Astrocyte (in vitro differentiated cells and primary cell): Measurements from ENCODE around the gene NBPF3. TPM values are rescaled to one million over a fixed set of nuclear protein-coding genes. Genes with fewer than 3 reads are reported as not detected.

Source experiments
- DNase-seq: peaks from one replicate; pipeline ENCODE4 v3.0.0-alpha.2; 2010; ENCODE audit warnings: low read depth
- FAIRE-seq: peaks from 2 replicates; lab custom pipeline; 2011; peaks lifted over from hg19 to GRCh38; lab: Jason Lieb, UNC
- H2AFZ ChIP-seq: 2 replicates; pipeline ENCODE4 v1.6.0; 2012; ENCODE audit warnings: low read depth, low read length, inconsistent platforms
- H3K27ac ChIP-seq: 2 replicates; pipeline ENCODE4 v1.5.1; 2011; ENCODE audit warnings: low read depth, low read length, inconsistent platforms
- H3K27me3 ChIP-seq: 2 replicates; pipeline ENCODE4 v1.6.0; 2011; ENCODE audit warnings: low read length, inconsistent platforms; ENCODE audit not compliant: insufficient read depth
- H3K36me3 ChIP-seq: 2 replicates; pipeline ENCODE4 v1.5.1; 2011; ENCODE audit warnings: low read length, inconsistent platforms; ENCODE audit not compliant: insufficient read depth
- H3K4me1 ChIP-seq: 2 replicates; pipeline ENCODE4 v1.5.1; 2011; ENCODE audit warnings: low read length, inconsistent platforms; ENCODE audit not compliant: insufficient read depth
- H3K4me2 ChIP-seq: 2 replicates; pipeline ENCODE4 v1.6.0; 2012; ENCODE audit warnings: low read length, inconsistent platforms
- H3K4me3 ChIP-seq: 2 replicates; pipeline ENCODE4 v1.5.1; 2011; ENCODE audit warnings: low read depth, mild to moderate bottlenecking, low read length, inconsistent platforms; ENCODE audit not compliant: insufficient read depth
- H3K79me2 ChIP-seq: 2 replicates; pipeline ENCODE4 v1.6.0; 2012; ENCODE audit warnings: mild to moderate bottlenecking, low read length, inconsistent platforms; ENCODE audit not compliant: insufficient read depth
- H3K9ac ChIP-seq: 2 replicates; pipeline ENCODE4 v1.6.0; 2012; ENCODE audit warnings: mild to moderate bottlenecking, low read length, inconsistent platforms
- H3K9me3 ChIP-seq: 2 replicates; pipeline ENCODE4 v1.5.1; 2012; ENCODE audit warnings: low read depth, mild to moderate bottlenecking, low read length, inconsistent platforms; ENCODE audit not compliant: insufficient read depth
- H4K20me1 ChIP-seq: 2 replicates; pipeline ENCODE4 v1.6.0; 2012; ENCODE audit warnings: low read length, inconsistent platforms; ENCODE audit not compliant: insufficient read depth
- H3K27ac Mint-ChIP-seq: one replicate; pipeline ENCODE4 v1.8.0; 2021; ENCODE audit warnings: mild to moderate bottlenecking, mixed read lengths; ENCODE audit not compliant: unreplicated experiment
- H3K27me3 Mint-ChIP-seq: one replicate; pipeline ENCODE4 v1.8.0; 2021; ENCODE audit warnings: low read depth, mixed read lengths; ENCODE audit not compliant: unreplicated experiment
- H3K36me3 Mint-ChIP-seq: one replicate; pipeline ENCODE4 v1.8.0; 2021; ENCODE audit warnings: low read depth, mixed read lengths; ENCODE audit not compliant: unreplicated experiment
- H3K4me1 Mint-ChIP-seq: one replicate; pipeline ENCODE4 v1.8.0; 2021; ENCODE audit warnings: low read depth, mixed read lengths; ENCODE audit not compliant: unreplicated experiment
- H3K4me3 Mint-ChIP-seq: one replicate; pipeline ENCODE4 v1.8.0; 2021; ENCODE audit warnings: mild to moderate bottlenecking, moderate library complexity, mixed read lengths; ENCODE audit not compliant: unreplicated experiment
- H3K9me3 Mint-ChIP-seq: one replicate; pipeline ENCODE4 v1.8.0; 2021; ENCODE audit warnings: mild to moderate bottlenecking, mixed read lengths; ENCODE audit not compliant: unreplicated experiment
- EZH2 ChIP-seq: IDR thresholded peaks from 2 replicates; pipeline ENCODE4 v1.6.1; 2012; ENCODE audit warnings: mild to moderate bottlenecking, low read length, inconsistent platforms; ENCODE audit not compliant: insufficient read depth
- total RNA-seq: library from RNA; stranded (reverse); gene quantifications from 2 replicates; pipeline ENCODE4 v1.2.1, GENCODE V29; 2021
- TF ChIP-seq, protein P1 (sequence below): IDR thresholded peaks from 2 replicates; pipeline ENCODE4 v1.5.1; 2011; ENCODE audit warnings: low read depth, mild to moderate bottlenecking, inconsistent platforms, low read length, moderate library complexity; ENCODE audit not compliant: insufficient read depth

The NBPF3 gene
- total RNA-seq, 1 donor from 2014 or later = 6.0 TPM

DNA sequence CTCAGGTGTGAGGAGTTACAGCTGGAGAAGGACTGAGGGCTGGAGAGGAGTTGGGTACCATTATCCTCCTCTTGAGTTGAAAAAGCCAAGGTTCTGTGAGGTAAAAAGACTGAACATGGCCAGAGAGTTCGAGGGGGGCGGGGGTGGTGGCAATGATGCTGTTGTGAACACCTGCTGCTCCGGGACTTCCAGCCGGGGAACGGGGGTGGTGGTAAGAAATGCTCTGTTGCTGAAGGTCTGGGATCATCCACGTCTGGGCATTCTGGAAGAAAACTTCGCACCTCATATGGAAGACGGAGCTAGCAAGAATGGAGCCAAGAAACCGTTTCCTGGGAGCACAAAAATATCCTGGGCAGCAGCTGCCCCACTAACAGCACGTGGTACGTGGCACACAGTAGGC is 49.2 kb downstream of the NBPF3 start:
- no peak overlapping the region for H3K4me3 ChIP-seq
- no peak overlapping the region for H2AFZ ChIP-seq
- H3K27me3 Mint-ChIP-seq = peaks cover 28% of the 10 kb centered on the region
- no peak for TF ChIP-seq EZH2
- TF ChIP-seq, protein P1, sequence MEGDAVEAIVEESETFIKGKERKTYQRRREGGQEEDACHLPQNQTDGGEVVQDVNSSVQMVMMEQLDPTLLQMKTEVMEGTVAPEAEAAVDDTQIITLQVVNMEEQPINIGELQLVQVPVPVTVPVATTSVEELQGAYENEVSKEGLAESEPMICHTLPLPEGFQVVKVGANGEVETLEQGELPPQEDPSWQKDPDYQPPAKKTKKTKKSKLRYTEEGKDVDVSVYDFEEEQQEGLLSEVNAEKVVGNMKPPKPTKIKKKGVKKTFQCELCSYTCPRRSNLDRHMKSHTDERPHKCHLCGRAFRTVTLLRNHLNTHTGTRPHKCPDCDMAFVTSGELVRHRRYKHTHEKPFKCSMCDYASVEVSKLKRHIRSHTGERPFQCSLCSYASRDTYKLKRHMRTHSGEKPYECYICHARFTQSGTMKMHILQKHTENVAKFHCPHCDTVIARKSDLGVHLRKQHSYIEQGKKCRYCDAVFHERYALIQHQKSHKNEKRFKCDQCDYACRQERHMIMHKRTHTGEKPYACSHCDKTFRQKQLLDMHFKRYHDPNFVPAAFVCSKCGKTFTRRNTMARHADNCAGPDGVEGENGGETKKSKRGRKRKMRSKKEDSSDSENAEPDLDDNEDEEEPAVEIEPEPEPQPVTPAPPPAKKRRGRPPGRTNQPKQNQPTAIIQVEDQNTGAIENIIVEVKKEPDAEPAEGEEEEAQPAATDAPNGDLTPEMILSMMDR = no peak
- no peaks in the 10 kb centered on the region for H3K36me3 ChIP-seq
- DNase-seq = no peak
- H3K36me3 Mint-ChIP-seq = peaks cover 1% of the 10 kb centered on the region
- no peaks in the 10 kb centered on the region for H3K9me3 ChIP-seq
- H3K4me2 ChIP-seq = no peak overlapping the region
- peaks cover 16% of the 10 kb centered on the region for H3K27me3 ChIP-seq
- H3K9me3 Mint-ChIP-seq = no peaks in the 10 kb centered on the region
- H3K79me2 ChIP-seq = no peaks in the 10 kb centered on the region
- FAIRE-seq = no peak
- no peak overlapping the region for H3K27ac ChIP-seq
- no peaks in the 10 kb centered on the region for H3K4me1 Mint-ChIP-seq
- H3K9ac ChIP-seq = no peak overlapping the region
- H3K4me3 Mint-ChIP-seq = no peak overlapping the region
- H4K20me1 ChIP-seq = no peaks in the 10 kb centered on the region
- H3K4me1 ChIP-seq = no peaks in the 10 kb centered on the region
- no peak overlapping the region for H3K27ac Mint-ChIP-seq

DNA sequence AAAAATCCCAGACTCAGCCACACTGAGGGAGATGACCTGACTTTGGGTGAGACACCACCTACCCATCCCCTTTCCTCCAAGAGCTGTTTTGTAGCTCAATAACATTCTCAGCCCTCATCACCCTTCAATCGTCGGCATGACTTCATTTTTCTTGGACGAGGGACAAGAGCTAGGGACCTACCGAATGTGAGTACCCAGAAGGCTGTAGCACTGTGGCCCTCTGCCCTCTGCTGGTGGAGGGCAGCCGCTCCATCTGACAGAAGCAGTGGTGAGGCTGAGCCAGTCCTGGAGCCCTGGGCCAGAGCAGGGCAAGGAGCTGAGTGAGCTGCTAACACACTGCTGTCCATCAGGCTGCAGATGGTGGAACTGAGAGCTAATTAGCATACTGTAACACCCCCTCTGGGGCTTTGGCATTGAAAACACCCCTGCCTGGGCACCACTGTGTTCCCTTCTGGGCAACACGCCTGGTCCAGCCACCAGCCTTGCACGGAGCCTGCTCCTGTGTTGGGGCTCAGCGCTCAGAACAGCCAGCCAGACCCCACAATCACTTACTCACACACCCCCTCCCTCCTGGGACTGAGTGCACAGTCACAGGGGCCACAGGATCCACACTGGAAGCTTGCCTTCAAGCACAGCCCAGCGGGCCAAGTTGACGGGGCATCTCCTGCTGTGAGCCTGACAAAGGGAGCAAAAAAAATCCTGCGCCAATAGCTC is 51.0 kb downstream of the NBPF3 start:
- no peak for TF ChIP-seq EZH2
- TF ChIP-seq, protein P1 = peak; percentile 40
- DNase-seq = peak; percentile 29
- H3K27ac ChIP-seq = no peak overlapping the region
- no peaks in the 10 kb centered on the region for H4K20me1 ChIP-seq
- H3K4me1 ChIP-seq = no peaks in the 10 kb centered on the region
- no peak for FAIRE-seq
- no peak overlapping the region for H3K4me2 ChIP-seq
- no peak overlapping the region for H3K27ac Mint-ChIP-seq
- peaks cover 1% of the 10 kb centered on the region for H3K36me3 Mint-ChIP-seq
- H3K27me3 ChIP-seq = peaks cover 16% of the 10 kb centered on the region
- no peak overlapping the region for H3K9ac ChIP-seq
- no peak overlapping the region for H2AFZ ChIP-seq
- no peak overlapping the region for H3K4me3 ChIP-seq
- no peaks in the 10 kb centered on the region for H3K9me3 ChIP-seq
- no peaks in the 10 kb centered on the region for H3K79me2 ChIP-seq
- no peaks in the 10 kb centered on the region for H3K4me1 Mint-ChIP-seq
- H3K4me3 Mint-ChIP-seq = no peak overlapping the region
- H3K36me3 ChIP-seq = no peaks in the 10 kb centered on the region
- no peaks in the 10 kb centered on the region for H3K9me3 Mint-ChIP-seq
- peaks cover 37% of the 10 kb centered on the region for H3K27me3 Mint-ChIP-seq
